HG03103 (cell line): ENCODE measurements around the gene IMMP2L.
A peak's percentile ranks its signal among the peaks of the same experiment; 100 is the strongest.

Source experiments
- ATAC-seq: cut with Tn5 transposase; IDR thresholded peaks from one replicate; pipeline ENCODE4 v1.9.1; 2021; ENCODE audit warnings: low read depth; ENCODE audit not compliant: unreplicated experiment

Gene IMMP2L

DNA sequence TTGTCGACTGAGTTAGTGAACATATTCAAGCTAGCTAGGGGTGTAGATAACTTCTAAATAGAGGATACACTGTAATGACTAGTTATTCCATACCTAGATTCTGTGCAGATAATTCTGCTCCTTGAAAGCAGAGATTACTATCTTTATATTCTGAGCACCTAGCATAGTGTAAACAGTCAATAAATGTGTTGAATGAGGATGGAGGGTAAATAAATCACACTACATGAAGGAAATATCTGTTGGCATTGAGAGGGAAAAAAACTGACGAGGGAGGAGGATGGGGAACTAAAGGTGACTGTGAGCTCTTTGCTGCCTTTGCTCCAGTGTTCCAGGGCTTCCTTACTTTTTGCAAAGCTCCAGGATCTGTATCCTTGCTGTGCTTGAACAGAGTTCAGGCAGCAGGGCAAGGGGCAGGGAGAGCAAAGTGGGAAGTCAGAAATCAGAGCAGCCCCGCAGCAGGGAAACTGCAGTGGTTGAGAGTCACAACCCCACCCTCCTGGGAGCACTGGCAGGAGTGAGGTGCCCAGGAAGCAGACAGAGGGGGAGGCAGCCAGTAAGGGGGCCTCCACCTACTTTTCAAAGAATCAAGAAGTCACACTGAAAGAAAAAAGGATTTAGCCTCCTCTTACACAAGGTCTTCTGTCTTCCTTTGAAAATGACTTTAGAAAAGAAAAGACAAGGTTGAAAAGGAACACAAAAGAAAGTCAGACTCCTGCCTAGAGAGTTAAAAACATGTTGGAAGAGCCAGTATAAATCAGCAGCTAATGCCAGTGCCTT, 543.1 kb downstream of the IMMP2L start:
- ATAC-seq = no peak

DNA sequence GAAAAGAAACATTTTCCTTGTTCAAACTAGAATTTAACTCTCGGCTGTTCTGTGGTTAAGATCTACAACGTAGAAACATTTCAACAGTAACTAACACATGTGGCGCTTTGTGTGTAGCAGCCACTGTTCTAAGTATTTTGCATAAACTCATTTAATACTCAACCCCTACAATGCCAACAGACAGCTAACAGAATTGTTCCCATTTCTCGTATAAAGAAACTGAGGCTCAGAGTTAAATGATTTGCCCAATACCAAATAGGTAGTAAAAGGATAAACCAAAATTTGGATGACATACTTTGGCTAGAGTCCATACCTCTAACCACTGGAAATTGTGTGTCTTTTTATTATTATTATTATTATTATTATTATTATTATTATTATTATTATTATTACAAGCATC, 543.8 kb downstream of the IMMP2L start:
- no peak for ATAC-seq

DNA sequence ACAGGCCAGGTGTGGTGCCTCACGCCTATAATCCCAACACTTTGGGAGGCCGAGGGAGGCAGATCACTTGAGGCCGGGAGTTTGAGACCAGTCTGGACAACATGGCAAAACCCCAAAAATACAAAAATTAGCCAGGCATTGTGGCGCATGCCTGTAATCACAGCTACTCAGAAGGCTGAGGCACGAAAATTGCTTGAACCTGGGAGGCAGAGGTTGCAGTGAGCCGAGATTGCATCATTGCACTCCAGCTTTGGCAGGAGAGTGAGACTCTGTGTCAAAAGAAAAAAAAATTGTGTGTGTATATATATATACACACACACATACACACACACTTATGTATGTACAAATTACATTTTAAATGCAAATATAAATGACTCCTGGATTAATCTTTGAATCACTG, 548.2 kb downstream of the IMMP2L start:
- ATAC-seq = no peak

DNA sequence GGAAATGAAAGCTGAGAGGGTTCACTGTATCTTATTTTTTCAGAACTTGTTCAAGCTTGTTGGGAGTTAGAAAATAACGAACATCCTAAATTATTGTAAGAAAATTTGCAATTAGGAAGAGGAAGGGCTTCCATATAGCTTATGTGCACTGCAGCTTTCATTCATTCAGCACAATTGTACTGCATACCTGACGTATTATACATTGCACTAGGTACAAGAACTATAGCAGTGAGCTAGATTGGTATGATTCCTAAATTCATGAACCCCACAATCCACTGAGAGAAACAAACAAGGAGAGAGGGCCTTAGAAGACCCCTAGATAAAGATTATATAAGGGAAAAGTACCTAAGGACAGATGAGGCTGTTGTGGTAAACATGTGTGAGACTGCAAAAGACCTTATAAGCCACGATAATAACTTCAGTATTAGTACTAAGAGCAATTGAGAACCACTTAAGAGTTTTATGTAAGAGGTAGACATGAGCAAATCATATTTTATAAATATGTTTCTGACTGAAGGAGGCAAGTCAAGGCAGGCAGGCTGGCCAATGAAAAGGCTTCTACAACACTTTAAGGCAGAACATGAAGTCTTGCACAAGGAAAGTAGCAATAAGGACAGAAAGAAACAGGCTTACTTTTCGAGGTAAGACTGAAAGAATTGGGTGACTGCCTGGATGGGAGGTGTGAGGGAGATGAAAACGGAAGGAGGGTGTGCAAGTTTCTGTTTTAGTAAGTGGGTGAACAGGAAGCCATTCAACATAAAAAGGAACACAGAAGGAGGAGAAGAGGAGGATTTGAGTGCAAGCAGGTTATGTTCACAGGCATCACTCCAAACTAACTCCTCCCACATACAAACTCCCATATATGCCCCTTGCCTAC, 549.3 kb downstream of the IMMP2L start:
- peak; percentile 97 for ATAC-seq

DNA sequence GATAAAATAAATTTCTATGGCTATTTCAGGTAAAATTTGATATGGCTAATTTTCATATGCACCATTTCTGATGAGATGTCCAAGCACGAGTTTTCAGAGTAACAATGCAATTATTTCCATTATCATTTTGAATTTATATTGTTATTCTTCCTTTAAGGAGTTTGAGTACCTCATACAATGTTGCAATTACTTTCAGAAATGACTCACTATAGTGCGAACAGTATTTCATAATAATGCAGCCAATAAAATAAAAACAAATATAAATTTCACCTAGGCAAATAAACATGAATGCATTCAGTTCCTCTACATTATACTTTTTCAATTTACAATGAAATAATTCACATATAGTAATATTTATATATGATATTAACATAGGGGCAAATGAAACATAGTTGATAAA, 550.1 kb downstream of the IMMP2L start:
- no peak for ATAC-seq

DNA sequence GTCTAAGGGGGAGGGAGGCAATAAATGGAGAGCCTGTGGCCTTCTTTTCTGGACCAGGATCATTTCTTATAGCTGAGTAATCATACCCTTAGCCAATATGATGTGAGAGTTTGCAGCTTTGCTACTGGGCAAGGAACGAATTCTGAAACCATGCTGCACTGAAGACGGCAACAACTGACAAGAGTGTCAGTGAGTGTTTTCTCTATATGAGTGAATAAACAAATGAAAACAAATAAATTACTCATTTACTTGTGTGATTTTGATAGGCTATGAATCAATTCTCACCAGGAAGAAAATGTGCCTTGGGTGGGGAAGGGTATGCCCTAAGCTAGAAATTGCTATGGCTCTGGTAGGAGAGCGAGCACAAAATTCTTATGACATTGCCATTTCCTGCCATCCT, 550.8 kb downstream of the IMMP2L start:
- ATAC-seq = no peak

DNA sequence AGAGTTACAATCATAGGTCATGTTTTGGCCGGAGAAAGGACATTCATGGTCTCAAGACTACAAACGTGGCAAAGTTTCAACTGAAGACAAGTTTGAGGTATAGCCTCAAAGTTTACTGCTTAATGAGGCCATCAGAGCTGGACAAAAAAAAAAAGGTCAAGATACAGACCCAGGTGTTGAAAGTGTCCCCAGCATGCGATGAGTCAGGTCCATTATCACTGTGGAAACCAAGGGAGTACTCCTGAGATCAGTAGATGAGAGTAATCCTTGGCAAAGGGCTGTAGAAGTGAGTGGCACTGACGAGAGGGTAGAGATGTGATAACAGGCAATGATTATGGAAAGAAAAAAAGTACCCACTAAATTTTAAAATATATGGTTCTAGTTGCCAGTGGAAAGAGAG, 551.5 kb downstream of the IMMP2L start:
- ATAC-seq = no peak

DNA sequence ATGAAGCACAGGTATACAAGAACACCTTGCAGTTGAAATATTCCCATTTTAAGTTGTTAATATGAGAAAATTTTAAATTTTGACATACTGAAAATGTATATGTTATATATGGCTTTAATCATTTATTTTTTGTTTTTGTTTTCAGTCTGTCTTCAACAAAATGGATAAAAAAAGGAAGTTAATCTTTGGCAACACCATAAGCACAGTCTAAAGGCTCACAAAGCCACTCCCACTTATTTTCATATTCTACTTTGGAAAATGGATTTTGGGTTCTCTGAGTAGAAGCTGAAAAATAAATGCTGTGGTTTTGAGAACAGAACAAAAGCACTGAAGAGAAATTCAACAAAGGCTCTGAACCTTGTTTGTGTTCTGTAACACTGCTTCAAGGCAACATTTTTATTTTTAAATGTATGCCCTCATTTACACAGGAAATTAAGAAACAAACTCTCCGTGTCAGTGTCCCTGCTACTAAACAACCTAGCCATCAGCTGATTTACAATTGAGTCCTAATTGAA, 552.7 kb downstream of the IMMP2L start:
- ATAC-seq = no peak

DNA sequence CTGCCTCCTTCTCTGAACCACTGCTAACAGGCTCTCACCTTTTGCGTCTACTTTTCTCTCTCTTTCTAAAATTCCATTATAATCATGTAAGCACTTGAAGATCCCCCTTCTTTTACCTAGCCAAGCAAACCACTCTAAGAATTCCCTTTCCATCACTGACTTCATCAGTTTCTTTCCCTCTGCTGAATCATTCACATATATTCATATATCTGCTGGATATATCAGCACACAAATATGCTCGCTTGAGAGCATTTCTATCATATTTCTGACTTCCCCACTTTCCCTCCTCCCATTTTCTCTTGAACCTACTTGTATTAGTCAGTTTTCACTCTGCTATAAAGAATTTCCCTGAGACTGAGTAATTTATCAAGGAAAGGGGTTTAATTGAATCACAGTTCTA, 555.6 kb downstream of the IMMP2L start:
- no peak for ATAC-seq

DNA sequence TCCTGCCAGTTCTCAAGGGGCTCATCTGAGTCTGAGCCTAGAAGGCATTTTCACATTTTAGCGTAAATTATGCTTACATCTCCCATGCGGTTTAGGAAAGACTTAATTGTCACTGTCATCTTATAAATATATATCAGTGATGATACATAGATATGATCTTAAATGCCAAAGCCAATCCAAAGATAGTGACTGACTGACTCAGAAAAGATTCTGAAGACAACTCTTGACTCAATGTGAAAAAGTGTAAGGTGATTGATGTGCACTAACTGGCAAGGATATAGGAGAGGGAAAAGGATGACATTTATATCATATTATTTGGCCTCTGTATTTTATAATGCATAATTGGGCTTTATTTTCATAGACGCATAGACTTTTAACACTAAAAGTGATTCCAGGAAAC, 556.3 kb downstream of the IMMP2L start:
- no peak for ATAC-seq

DNA sequence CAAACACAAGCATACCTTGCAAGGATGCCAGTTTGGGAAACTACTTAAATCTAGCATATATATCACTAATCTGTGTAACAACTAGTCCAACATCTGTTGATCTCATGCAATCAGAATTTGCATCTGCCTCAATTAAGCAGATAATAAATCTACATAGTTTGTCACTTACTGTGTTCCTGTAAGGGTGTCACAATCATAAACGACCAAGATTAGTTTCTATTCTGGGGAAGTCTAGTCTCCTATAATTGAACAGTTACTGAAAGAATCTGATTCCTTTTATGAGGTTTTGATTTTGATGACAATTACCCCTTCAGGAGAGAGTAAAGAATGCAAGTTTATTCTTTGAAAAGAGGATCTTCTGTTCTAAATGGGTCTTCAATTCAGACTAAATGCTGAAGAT, 556.8 kb downstream of the IMMP2L start:
- ATAC-seq = no peak

DNA sequence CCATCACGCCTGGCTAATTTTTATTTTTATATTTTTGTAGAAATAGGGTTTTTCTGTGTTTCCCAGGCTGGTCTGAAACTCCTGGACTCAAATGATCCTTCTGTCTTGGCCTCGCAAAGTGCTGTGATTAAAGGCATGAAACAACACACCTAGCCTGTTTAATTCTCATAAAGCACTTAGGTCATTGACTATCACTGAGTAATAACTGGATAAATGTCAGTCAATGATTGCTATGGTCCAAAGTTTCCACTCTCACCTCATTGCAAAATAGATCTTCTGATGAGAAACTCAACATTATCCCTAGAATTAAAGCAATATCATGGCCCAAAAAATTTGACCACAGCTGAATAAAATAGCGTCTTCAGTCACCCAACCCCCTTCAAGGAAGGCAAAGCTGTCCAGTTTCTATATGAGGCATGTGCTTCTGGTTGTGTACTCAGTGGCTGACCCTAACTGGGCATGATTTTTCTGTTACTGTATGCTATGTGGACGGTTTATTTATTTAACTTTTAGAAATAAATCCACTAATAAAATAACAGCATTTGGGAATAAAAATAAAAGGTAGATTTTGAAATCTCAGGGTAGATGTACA, 557.9 kb downstream of the IMMP2L start:
- no peak for ATAC-seq

DNA sequence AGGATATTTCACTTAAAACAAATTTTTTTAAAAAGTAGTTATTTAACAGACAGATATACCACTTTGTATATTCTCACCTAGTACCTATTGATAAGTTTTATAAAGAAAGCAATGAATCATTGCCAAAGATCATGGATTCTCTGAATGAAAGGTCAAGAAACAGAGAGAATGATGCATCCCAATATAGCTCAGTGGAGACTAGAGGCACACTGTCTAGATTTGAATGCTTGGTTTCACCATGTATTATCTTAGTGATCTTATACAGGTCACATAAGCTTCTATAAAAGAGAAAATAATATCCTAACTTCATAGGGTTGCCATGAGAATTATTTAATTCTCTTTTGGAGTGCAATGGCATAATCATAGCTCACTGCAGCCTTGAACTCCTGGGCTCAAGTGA, 558.4 kb downstream of the IMMP2L start:
- no peak for ATAC-seq

DNA sequence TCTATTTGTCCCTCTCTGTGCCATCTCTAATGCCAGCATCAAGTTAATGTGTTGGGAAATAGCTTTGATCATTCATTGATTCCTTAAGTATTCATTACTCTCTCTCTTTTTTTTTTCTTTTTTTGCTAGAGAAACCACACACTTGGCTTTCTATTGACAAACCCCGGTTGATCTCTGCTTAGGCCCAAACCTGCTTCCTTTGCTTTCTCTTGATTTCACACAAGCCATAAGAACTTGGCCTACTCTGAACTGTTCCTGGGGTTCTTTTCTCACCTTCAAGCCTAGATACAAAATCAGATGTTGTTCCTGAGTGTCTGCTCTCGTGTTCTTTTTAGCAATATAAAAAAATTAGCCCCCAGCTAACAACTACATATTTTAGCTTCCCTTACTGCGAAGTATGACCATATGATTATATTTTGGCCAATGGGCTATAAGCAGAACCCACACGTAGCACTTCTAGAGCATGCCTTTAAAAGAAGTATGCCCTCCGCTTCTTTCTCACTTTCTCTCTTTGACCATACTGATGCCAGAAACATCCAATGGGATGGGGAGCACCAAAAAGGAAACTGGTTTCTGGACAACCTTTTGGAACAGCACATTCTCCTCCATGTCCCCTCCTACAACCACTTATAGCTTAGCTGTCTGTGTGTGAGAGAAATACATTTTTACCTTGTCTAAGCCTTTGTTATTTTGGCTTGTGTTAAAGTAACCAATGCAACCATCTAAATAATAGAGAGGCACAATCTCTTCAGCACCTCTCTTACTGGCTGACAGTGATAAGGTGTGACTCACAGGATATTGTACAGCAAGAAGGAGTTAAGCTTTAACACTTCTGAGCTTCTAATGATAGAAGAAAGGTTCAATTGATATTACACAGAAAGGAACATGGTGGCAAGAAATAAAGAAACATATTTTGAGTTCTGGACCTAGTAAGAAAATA, 568.0 kb downstream of the IMMP2L start:
- ATAC-seq = no peak

DNA sequence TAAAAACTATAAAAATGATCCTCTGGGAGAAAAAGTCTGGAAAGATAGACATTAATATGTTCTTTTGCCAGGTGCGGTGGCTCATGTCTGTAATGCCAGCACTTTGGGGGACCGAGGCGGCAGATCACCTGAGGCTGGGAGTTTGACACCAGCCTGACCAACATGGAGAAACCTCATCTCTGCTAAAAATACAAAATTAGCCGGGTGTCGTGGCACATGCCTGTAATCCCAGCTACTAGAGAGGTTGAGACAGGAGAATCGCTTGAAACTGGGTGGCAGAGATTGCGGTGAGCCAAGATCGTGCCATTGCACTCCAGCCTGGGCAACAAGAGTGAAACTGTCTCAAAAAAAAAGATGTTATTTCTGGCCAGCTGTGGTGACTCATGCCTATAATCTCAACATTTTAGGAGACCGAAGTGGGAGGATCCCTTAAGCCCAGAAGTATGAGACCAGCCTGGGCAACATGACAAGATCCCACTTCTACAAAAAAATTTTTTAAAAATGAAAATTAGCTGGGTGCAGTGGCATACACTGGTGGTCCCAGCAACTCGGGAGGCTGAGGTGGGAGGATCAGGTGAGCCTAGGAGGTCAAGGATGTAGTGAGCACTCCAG, 573.3 kb downstream of the IMMP2L start:
- no peak for ATAC-seq

DNA sequence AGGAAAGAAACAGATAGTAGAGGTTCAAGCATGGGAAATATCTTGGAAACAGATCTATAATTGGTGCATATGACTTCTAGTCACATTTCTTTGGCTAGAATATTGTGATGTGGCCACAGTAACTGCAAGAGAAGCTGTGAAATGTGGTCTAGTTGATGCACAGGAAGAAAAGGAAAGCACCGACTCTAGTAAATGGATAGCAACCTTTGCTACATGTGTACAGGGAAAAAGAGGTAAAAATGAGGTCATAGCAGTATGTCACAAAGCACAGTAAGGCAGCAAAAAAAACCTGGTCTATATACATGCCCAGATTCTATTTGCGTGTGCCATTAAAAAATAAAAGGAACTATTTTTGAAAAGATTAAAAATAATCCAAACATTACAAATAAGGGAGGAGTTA, 573.9 kb downstream of the IMMP2L start:
- no peak for ATAC-seq

DNA sequence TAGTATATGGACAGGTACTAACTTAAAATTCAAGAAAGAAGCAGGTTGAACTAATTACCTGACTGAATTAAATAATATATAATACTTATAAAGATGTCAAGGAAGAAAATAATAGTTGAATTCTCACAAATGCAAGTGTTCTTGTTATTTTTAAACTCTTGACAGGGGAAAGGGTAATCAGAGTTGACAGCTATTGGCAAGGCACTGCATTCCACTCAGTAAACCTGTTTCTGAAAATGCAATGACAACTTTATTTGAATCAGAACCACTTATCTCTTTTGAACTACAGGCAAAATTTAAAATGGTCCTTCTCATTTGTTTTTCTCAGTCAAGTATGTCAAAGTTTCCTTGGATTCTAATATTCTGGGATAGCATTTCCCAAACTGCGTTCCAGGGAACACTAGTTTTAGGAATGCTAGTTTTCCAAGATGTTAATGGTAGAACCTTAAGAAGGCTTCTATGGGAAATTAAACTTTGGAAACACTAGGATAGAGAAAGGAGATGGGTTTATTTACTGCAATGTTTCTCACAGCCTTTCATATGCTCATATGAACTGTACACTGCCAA, 575.1 kb downstream of the IMMP2L start:
- ATAC-seq = no peak

DNA sequence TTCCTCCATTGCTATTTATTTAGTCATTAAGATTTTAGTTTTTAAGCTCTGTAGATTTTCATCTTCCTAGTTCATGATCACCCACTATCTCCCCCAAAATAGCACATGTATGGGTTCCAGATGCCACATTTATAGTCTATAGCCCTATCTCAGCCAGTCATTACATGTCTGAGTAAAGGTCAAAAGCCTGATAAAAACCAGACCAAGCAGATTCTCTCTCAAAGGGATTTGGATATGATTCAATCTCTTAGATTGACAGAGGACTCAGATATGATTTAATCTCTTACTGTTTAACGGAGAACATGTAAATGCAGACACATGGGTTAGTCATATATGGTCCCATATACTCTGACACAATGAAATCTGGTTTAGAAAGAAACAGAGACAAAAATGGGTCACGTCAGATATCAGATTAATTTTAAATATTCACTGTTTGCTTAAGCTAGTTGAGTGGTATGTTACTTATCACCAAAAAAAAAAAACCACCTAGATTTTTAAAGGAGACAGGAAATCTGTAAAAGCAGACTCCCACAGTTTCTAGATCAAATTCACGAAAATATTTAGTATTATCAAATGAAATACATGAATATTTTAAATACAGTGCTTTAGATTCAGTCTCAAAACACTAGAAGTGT, 578.4 kb downstream of the IMMP2L start:
- ATAC-seq = no peak

DNA sequence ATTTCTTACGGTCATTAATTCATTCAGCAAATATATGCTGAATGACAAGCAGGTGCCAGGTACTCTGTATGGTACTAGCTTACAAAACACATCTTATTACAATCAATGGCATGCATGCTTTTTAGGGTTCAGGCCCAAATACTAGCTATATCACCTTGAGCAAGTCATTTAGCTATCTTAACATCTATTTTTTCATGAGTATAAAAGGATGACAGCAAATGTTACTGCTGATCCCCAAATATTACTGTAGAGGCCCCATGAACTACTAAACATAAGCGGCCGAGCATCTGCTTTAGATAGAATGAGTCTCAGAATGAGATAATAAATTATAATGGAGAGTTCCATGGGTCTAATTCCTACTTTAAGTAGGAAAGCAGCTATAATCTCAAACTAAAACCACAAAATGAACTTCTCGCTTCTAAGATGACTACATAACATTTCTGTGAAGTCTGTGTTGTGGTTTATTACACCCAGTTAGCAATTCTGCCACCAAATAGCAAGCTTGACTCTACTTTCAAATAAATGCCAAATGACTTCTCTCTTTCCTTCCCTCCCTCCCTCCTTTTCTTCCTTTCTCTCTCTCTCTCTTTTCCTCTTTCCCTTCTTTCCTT, 585.1 kb downstream of the IMMP2L start:
- no peak for ATAC-seq
